Stromal cell of bone marrow (primary cell): Measurements from ENCODE around the gene TMEM132D.
"Not testable (repeated sequence)": the region's sequence is repeated elsewhere in the genome, so short reads cannot be mapped to it uniquely, and the experiment has no call there.

Experiments used
- DNase-seq: peaks from one replicate; pipeline ENCODE4 v3.0.0-alpha.2; 2012; ENCODE audit warnings: low read depth

TMEM132D gene

GRCh38 chr12:129064209-129064855 is 839.5 kb downstream of the TMEM132D start:
- no peak for DNase-seq

- no peak for DNase-seq
Measured at GRCh38 chr12:129063600-129063999, 840.2 kb downstream of the TMEM132D start.

- DNase-seq: no peak
Measured at GRCh38 chr12:129053232-129053631, 850.6 kb downstream of the TMEM132D start.

GRCh38 chr12:129052373-129052772 is 851.5 kb downstream of the TMEM132D start:
- DNase-seq: no peak

- DNase-seq: no peak
Measured at GRCh38 chr12:129049917-129050316, 853.9 kb downstream of the TMEM132D start.

- DNase-seq: not testable (repeated sequence)
Measured at GRCh38 chr12:129043334-129043733, 860.5 kb downstream of the TMEM132D start.

- DNase-seq: no peak
Measured at GRCh38 chr12:129036135-129036534, 867.7 kb downstream of the TMEM132D start.

GRCh38 chr12:129034558-129035289 is 869.1 kb downstream of the TMEM132D start:
- no peak for DNase-seq

- no peak for DNase-seq
Measured at GRCh38 chr12:129028844-129029243, 875.0 kb downstream of the TMEM132D start.

- no peak for DNase-seq
Measured at GRCh38 chr12:129025055-129025454, 878.8 kb downstream of the TMEM132D start.
